HepG2 (cell line): ENCODE results near the gene PTPRM. TPM values are rescaled to one million over a fixed set of nuclear protein-coding genes. Genes with fewer than 3 reads are reported as not detected.

Experiments used
- ATAC-seq: fragments of 200-7000 bp; cut with Tn5 transposase; 3 replicates; pipeline ENCODE4 v1.9.1; 2020; ENCODE audit warnings: mild to moderate bottlenecking, moderate library complexity
- BruUV-seq: library from RNA; stranded (reverse); fragments of 400-500 nt; replicated peaks from 2 replicates; lab custom pipeline; 2021; lab: Mats Ljungman, UMichigan
- CTCF ChIA-PET: fragments of 300-600 bp; formaldehyde crosslinking; extraction: SDS; loops from one replicate; lab custom pipeline; 2021; ENCODE audit warnings: low total read pairs, inconsistent platforms, low intra/inter-chr PET ratio; lab: Yijun Ruan, JAX
- POLR2A ChIA-PET: fragments of 350-600 bp; sonication (Branson Sonifier 250); formaldehyde crosslinking; loops from one replicate; lab custom pipeline; 2020; ENCODE audit warnings: antibody characterized with exemption, inconsistent platforms; lab: Yijun Ruan, JAX
- DNase-seq: peaks from one replicate; pipeline ENCODE4 v3.0.0-alpha.2; 2015; ENCODE audit warnings: low spot score
- FAIRE-seq: peaks from 3 replicates; lab custom pipeline; 2011; peaks lifted over from hg19 to GRCh38; lab: Jason Lieb, UNC
- H2AFZ ChIP-seq: one replicate; pipeline ENCODE4 v1.6.1; 2011; ENCODE audit warnings: low read length, inconsistent platforms
- H3K27ac ChIP-seq: fragments of 300-600 bp; 3 replicates; pipeline ENCODE4 v1.8.0; 2011; ENCODE audit warnings: mixed run types, mild to moderate bottlenecking, mixed read lengths, low read length, inconsistent platforms; ENCODE audit not compliant: insufficient read depth; ENCODE audit errors: extremely low read length
- H3K27me3 ChIP-seq, 2 experiments: fragments of 200-600 bp in 1 of 2; 2 replicates in 1 of 2; 3 replicates in 1 of 2; pipeline versions ENCODE4 v1.6.0 to v1.8.0; 2011; ENCODE audit warnings: low read length in 2 of 2, mild to moderate bottlenecking in 2 of 2, moderate library complexity in 2 of 2, inconsistent platforms in 1 of 2; ENCODE audit not compliant: insufficient read depth in 2 of 2, control insufficient read depth in 1 of 2
- H3K36me3 ChIP-seq, 2 experiments: fragments of 200-600 bp in 1 of 2; replicated peaks in 1 of 2; 2 replicates in 1 of 2; 3 replicates in 1 of 2; pipeline versions ENCODE4 v1.5.1 to v1.8.0; 2011; ENCODE audit warnings: low read length in 2 of 2, inconsistent platforms in 1 of 2; ENCODE audit not compliant: insufficient read depth in 2 of 2, control insufficient read depth in 1 of 2
- H3K4me1 ChIP-seq: 2 replicates; pipeline ENCODE4 v1.5.1; 2012; ENCODE audit warnings: low read length, inconsistent platforms; ENCODE audit not compliant: insufficient read depth
- H3K4me2 ChIP-seq: 2 replicates; pipeline ENCODE4 v1.6.0; 2011; ENCODE audit warnings: low read depth, low read length, inconsistent platforms
- H3K4me3 ChIP-seq, 3 experiments: fragments of 200-600 bp in 1 of 3; sonication (generic), shearing (Covaris generic) in 1 of 3; replicated peaks in 1 of 3; 2 replicates each; pipeline ENCODE4 v1.5.1; 2011 to 2016; ENCODE audit warnings: low read length in 3 of 3, inconsistent platforms in 2 of 3, low read depth in 2 of 3, mild to moderate bottlenecking in 2 of 3, control low read depth in 1 of 3, mixed read lengths in 1 of 3; ENCODE audit not compliant: insufficient read depth in 1 of 3
- H3K79me2 ChIP-seq: one replicate; pipeline ENCODE4 v1.6.1; 2011; ENCODE audit warnings: low read length, inconsistent platforms; ENCODE audit not compliant: insufficient read depth
- H3K9ac ChIP-seq: 2 replicates; pipeline ENCODE4 v1.6.0; 2011; ENCODE audit warnings: mild to moderate bottlenecking, low read depth, low read length, inconsistent platforms; ENCODE audit not compliant: insufficient read depth
- H3K9me3 ChIP-seq: 2 replicates; pipeline ENCODE4 v1.5.1; 2012; ENCODE audit warnings: mild to moderate bottlenecking, low read length
- H4K20me1 ChIP-seq: 2 replicates; pipeline ENCODE4 v1.6.0; 2011; ENCODE audit warnings: inconsistent platforms, mild to moderate bottlenecking, low read length, moderate library complexity; ENCODE audit not compliant: insufficient read depth
- AGO1 ChIP-seq: fragments of 200-400 bp; formaldehyde crosslinking; IDR thresholded peaks from 2 replicates; pipeline ENCODE4 v1.6.1; 2017; ENCODE audit warnings: mild to moderate bottlenecking, low read depth, low read length, moderate library complexity; ENCODE audit not compliant: poor library complexity, severe bottlenecking
- CC2D1A ChIP-seq: sonication (generic); formaldehyde crosslinking; IDR thresholded peaks from 2 replicates; pipeline ENCODE4 v1.8.1; 2023; ENCODE audit warnings: mild to moderate bottlenecking, missing genetic modification reagents
- HNF1A ChIP-seq, 2 experiments: sonication (generic) in 1 of 2; formaldehyde crosslinking in 1 of 2; IDR thresholded peaks; 2 replicates each; pipeline versions ENCODE4 v1.4.0 to v1.6.1; 2016 to 2020; ENCODE audit warnings: borderline replicate concordance in 1 of 2, low read depth in 1 of 2, mild to moderate bottlenecking in 1 of 2, missing genetic modification reagents in 1 of 2
- IKZF1 ChIP-seq: fragments of 450-650 bp; IDR thresholded peaks from 2 replicates; pipeline ENCODE4 v1.7.1; 2016
- MED13 ChIP-seq: sonication (generic); formaldehyde crosslinking; IDR thresholded peaks from 2 replicates; pipeline ENCODE4 v1.5.0; 2020; ENCODE audit warnings: missing genetic modification reagents
- MEIS1 ChIP-seq: sonication (generic); formaldehyde crosslinking; IDR thresholded peaks from 2 replicates; pipeline ENCODE4 v1.9.0; 2021; ENCODE audit warnings: mild to moderate bottlenecking, missing genetic modification reagents, moderate library complexity, borderline replicate concordance
- PTBP1 ChIP-seq: fragments of 200-400 bp; formaldehyde crosslinking; IDR thresholded peaks from 2 replicates; pipeline ENCODE4 v1.6.1; 2018; ENCODE audit warnings: low read length, low read depth; ENCODE audit not compliant: poor library complexity, severe bottlenecking
- RORA ChIP-seq: sonication (generic); formaldehyde crosslinking; IDR thresholded peaks from 2 replicates; pipeline ENCODE4 v1.5.0; 2020; ENCODE audit warnings: mild to moderate bottlenecking, missing genetic modification reagents, moderate library complexity
- SMARCE1 ChIP-seq: fragments of 450-650 bp; IDR thresholded peaks from 2 replicates; pipeline ENCODE4 v1.6.1; 2017; ENCODE audit warnings: borderline replicate concordance
- TP53 ChIP-seq: sonication (generic); formaldehyde crosslinking; conservative IDR thresholded peaks from 2 replicates; pipeline ENCODE4 v1.4.0; 2020; ENCODE audit warnings: missing genetic modification reagents
- ZFP36 ChIP-seq: fragments of 150-350 bp; IDR thresholded peaks from 2 replicates; pipeline ENCODE4 v1.6.1; 2018; ENCODE audit warnings: borderline replicate concordance, low read length, low read depth; ENCODE audit not compliant: partially characterized antibody
- ZKSCAN8 ChIP-seq: IDR thresholded peaks from 2 replicates; pipeline ENCODE4 v1.6.1; 2016; ENCODE audit warnings: borderline replicate concordance, missing genetic modification reagents, missing compliant biosample characterization
- ZNF138 ChIP-seq: sonication (generic); formaldehyde crosslinking; IDR thresholded peaks from 2 replicates; pipeline ENCODE4 v1.5.0; 2020; ENCODE audit warnings: mild to moderate bottlenecking, low read depth, missing genetic modification reagents
- ZNF343 ChIP-seq: sonication (generic); formaldehyde crosslinking; IDR thresholded peaks from 2 replicates; pipeline ENCODE4 v1.4.0; 2020; ENCODE audit warnings: mild to moderate bottlenecking, missing genetic modification reagents
- ZNF800 ChIP-seq: sonication (generic); formaldehyde crosslinking; IDR thresholded peaks from 2 replicates; pipeline ENCODE4 v1.4.0; 2020; ENCODE audit warnings: missing genetic modification reagents
- WGBS: methylation state at CpG from one replicate; pipeline ENCODE4 v1.1.6; 2017; ENCODE audit warnings: low lambda C conversion rate; 5-methylcytosine and 5-hydroxymethylcytosine counted together
- in situ Hi-C: cut with HindIII; loops from 2 replicates; pipeline ENCODE4 v1.10.0; 2017; ENCODE audit warnings: low pct_unique_long_range_greater_than_20kb; ENCODE audit not compliant: extremely low pct_ligation_motif_present
- intact Hi-C: fragments of 100-400 bp; cut with micrococcal nuclease; formaldehyde crosslinking; loops from one replicate; pipeline ENCODE4 v1.10.0; 2022; ENCODE audit not compliant: unreplicated experiment
- polyA plus RNA-seq, 8 experiments: library from polyadenylated mRNA; depleted of rRNA in 3 of 8; stranded (reverse) in 7 of 8; unstranded in 1 of 8; fragments of >200 nt; fragmentation: Illumina TruSeq in 4 of 8; extraction: Trizol in 4 of 8; gene quantifications; 2 replicates each; pipeline versions ENCODE4 v1.2.1 to v1.2.3, GENCODE V29; 2011 to 2016; ENCODE audit warnings: low read depth in 4 of 8, missing spikeins in 1 of 8, mixed read lengths in 1 of 8; ENCODE audit not compliant: insufficient read depth in 1 of 8
- total RNA-seq, 5 experiments: library from RNA; depleted of rRNA; stranded (reverse); fragments of >200 nt; fragmentation: Illumina TruSeq; extraction: Trizol; gene quantifications; 2 replicates each; pipeline ENCODE4 v1.2.3, GENCODE V29; 2016; ENCODE audit warnings: low read depth in 1 of 5
- TF ChIP-seq, protein P1 (sequence below): sonication (generic); formaldehyde crosslinking; IDR thresholded peaks from 2 replicates; pipeline ENCODE4 v1.4.0; 2020; ENCODE audit warnings: missing genetic modification reagents

The PTPRM gene
- total and polyA plus RNA-seq, 2 of the 13 experiments (the other 11 are each of a cell fraction or from before 2014, with no cell fraction given), result 12.6 to 108 TPM

DNA sequence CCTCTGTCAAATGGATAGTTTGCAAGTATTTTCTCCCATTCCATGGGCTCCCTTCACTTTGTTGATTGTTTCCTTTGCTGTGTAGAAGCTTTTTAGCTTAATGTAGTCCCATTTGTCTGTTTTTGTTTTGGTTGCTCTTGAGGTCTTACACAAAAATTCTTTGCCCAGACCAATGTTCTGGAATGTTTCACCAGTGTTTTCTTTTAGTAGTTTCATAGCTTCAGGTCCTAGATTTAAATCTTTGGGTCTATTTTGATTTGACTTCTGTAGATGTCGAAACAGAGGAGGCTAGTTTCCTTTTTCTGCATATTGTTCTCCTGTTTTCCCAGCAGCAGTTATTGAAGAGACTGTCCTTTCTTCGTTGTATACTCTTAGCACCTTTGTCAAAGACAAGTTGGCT is 351.6 kb downstream of the PTPRM start:
- intact Hi-C loops (no loop called here), in situ Hi-C loops (no loop called here)
- 87% methylated on average over 2 of the region's 2 CpGs for WGBS
- Histone ChIP-seq H3K27ac (no peak overlapping the region), H3K4me2 (no peak overlapping the region), H4K20me1 (no peaks in the 10 kb centered on the region), H3K79me2 (no peaks in the 10 kb centered on the region), H3K9me3 (no peaks in the 10 kb centered on the region), H3K27me3 (no peaks in the 10 kb centered on the region), H3K4me3 (no peak overlapping the region), H3K9ac (no peak overlapping the region), H3K4me1 (peaks cover 70% of the 10 kb centered on the region), H3K36me3 (no peaks in the 10 kb centered on the region), H2AFZ (no peak overlapping the region)
- TF ChIP-seq ZNF800 (CRISPR knock-in tag), result no peak
- TF ChIP-seq PTBP1, result no peak
- TF ChIP-seq, protein P1, sequence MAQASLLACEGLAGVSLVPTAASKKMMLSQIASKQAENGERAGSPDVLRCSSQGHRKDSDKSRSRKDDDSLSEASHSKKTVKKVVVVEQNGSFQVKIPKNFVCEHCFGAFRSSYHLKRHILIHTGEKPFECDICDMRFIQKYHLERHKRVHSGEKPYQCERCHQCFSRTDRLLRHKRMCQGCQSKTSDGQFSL, result no peak
- TF ChIP-seq MEIS1 (CRISPR knock-in tag), result no peak
- TF ChIP-seq ZKSCAN8 (CRISPR knock-in tag), result no peak
- TF ChIP-seq RORA (CRISPR knock-in tag), result no peak
- no peak for TF ChIP-seq CC2D1A (CRISPR knock-in tag)
- TF ChIP-seq ZFP36, result no peak
- no peak for TF ChIP-seq ZNF343 (CRISPR knock-in tag)
- TF ChIP-seq HNF1A (IDR thresholded peaks at IDR 0.05; ENCODE audit: low read depth), result no peak
- no peak for TF ChIP-seq HNF1A (CRISPR knock-in tag; IDR thresholded peaks at IDR 0.05; ENCODE audit: borderline replicate concordance)
- no peak for TF ChIP-seq TP53 (CRISPR knock-in tag)
- no peak for TF ChIP-seq SMARCE1
- no peak for TF ChIP-seq ZNF138
- TF ChIP-seq IKZF1, result no peak
- TF ChIP-seq MED13 (CRISPR knock-in tag), result no peak
- no peak for TF ChIP-seq AGO1
- POLR2A ChIA-PET, result no interaction called here
- DNase-seq, result no peak
- CTCF ChIA-PET, result no interaction called here
- BruUV-seq, result no TSS peak
- no peak for FAIRE-seq
- no peak for ATAC-seq
